ENCODE data around the gene ZMYM2.

GRCh38 chr13:20049558-20050473 lies 91.3 kb downstream of the ZMYM2 start:
- TF ChIP-seq GATA2 (IDR thresholded peaks at IDR 0.05; ENCODE audit: low read depth, low read length) (no peak), GATA3 (IDR thresholded peaks at IDR 0.05; ENCODE audit: low read depth, low read length) (no peak)

Measured in SH-SY5Y (cell line).